Activated T-cell treated with anti-CD3 and anti-CD28 coated beads for 48 hours (primary cell): ENCODE measurements around the gene MMP3.
"Not testable (repeated sequence)": the region's sequence is repeated elsewhere in the genome, so short reads cannot be mapped to it uniquely, and the experiment has no call there.

Experiments
- DNase-seq: peaks from one replicate; pipeline ENCODE4 v3.0.0-alpha.2; 2020; ENCODE audit warnings: low read depth

MMP3 gene

GRCh38 chr11:102843489-102843888 lies at the start of gene MMP3:
Gene MMP3, minus strand, starts transcription at chr11:102843609. Its CDS starts 63 bp downstream, at chr11:102843546.
- no peak for DNase-seq

DNA sequence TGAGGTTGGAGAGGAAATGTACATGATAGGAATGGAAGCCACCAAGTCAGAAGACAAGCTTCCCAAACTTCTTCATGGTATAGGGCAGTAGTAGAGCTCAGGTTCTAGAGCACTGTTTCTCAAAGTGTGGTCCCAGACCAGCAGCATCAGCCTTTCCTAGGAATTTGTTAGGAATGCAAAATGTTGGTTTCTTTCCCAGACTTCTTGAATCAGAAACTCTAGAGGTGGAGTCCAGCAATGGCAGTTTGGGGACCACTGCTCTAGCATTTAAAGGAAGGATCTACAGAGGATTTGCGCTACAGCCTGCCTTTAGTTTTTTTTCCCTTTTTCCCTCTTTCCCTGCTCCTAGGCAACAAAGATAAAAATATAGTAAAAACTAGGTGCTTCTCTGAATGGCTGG lies 48.3 kb upstream of the MMP3 start:
- DNase-seq = no peak

DNA sequence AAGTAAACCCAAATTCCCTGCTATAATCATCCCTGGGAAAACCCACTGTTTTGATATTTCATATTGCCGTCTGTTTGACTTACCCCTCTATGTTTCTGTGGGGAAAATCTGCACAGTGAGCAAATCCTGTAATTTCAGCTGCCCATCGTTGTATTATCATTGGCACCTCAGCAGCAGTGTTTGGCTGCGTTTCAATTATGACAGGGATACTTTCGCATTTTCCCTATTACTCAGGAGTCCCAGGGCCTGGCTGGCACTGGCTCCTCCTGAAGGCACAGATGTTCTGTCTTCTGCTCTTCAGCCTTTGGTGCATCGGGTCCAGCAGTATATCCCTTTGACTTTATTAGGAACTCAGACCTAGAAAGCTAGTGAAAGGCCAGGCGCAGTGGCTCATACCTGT lies 43.6 kb upstream of the MMP3 start:
- no peak for DNase-seq

GRCh38 chr11:102883141-102883540 lies 39.7 kb upstream of the MMP3 start:
- no peak for DNase-seq

- DNase-seq = no peak
These were observed 39.1 kb upstream of the MMP3 start for GRCh38 chr11:102882389-102883024.

- no peak for DNase-seq
These were observed 36.4 kb upstream of the MMP3 start for GRCh38 chr11:102879801-102880200.

DNA sequence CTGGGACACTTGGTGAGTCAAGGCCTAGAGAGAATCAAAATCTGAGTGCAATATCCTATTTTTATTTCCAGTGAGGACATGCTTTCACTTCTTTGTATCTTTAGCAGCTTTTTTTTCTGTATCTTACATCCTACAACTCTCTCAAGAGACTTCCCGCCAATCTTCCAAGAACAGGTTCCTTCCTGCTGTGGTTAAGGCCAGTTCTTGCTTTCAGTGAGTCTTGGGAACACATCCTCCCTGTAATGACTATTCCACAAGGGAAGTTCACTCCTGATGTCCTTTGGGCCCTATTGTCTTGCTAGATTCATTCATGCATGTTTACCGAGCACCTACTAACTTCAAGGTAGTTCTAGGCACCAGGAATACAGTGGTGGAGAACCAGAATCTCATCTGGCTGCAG lies 35.2 kb upstream of the MMP3 start:
- DNase-seq = no peak

DNA sequence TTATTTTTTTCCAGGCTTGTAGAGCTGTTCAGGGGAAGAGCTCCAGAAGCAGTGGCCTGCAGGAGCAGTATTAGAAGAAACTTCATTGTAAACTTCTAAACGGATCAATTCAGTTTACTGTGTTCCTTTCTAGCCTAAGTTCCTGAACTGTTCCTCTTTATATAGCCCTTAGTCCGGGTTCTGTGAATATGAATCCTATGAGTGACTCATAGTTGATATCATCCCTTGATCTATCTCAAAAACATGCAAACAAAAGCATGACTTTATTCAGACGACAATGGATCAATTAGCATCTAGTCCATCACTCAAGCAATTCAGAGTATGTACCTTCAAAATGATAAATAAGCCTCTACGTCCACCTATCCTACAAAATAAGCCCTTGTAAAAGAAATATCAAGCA lies 31.4 kb upstream of the MMP3 start, which contains the start of gene MMP12:
MMP12 (minus strand) TSS at position 131 of the 400 bp plus-strand sequence; CDS start at position 86, 45 bp downstream.
- no peak for DNase-seq

DNA sequence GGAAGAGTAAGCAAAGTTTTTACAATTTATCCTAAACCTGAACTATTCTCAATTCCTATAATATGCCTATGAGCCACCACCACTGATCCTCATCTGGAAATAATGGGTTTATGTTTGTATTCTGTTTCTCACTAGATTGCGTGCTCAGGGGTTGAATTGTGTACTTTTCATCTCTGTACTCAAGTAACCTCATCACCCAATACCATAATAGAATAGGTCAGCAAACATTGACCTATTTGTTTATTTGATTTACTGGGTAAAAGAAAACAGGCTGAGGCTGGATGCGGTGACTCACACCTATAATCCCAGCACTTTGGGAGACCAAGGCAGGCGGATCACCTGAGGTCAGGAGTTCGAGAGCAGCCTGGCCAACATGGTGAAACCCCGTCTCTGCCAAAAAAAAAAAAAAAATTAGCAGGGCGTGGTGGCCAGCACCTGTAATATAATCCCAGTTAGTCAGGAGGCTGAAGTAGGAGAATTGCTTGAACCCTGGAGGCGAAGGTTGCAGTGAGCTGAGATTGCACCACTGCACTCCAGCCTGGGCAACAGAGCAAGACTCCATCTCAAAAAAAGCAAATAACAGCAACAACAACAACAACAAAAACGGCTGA lies 26.1 kb upstream of the MMP3 start:
- not testable (repeated sequence) for DNase-seq

- DNase-seq = no peak
These were observed 24.9 kb upstream of the MMP3 start for GRCh38 chr11:102868339-102868738.

GRCh38 chr11:102864724-102865123 lies 21.3 kb upstream of the MMP3 start:
- DNase-seq = no peak

- no peak for DNase-seq
These were observed 10.5 kb upstream of the MMP3 start for GRCh38 chr11:102853956-102854355.

- DNase-seq = no peak
These were observed 9.6 kb upstream of the MMP3 start for GRCh38 chr11:102853055-102853454.

GRCh38 chr11:102850973-102851745 lies 7.8 kb upstream of the MMP3 start:
- no peak for DNase-seq

DNA sequence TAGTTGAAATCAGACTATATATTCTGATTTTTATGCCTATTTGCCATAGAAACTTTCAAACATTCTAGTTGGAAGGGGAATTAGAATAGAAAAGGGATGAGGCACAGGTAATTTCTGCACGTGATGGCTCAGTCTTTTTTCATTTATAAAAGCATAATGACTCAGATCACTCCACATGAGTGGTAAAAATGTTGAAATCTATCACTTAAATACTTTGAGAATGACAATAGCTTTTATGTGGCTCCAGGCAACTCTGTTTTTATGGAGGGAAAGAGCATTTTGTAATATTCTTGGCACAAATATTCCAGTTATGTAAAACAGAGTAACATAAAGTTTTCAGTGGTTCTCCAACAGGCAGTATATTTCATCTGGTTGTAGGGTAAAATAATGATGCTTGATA lies 5.9 kb upstream of the MMP3 start:
- DNase-seq = no peak

DNA sequence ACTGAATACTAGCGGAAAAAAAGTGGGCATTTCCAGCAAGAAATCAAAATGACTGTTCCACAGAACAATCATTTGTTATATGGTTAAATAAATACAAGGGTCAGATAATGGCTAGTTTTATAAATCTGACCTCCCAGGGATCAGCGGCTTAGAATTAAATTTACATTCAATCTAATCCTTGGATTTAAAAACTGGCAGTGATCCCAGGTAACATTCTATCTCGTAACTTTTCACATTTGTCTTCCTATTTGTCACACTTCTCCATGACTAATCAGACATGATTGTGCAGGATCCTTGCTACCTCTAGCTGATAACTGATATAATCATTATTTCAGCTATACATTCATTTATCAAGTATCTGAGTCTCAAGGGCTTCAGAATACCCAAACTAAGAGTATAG lies 2.9 kb upstream of the MMP3 start:
- DNase-seq = no peak

- DNase-seq = no peak
These were observed 479 bp downstream of the MMP3 start for GRCh38 chr11:102842930-102843329.

DNA sequence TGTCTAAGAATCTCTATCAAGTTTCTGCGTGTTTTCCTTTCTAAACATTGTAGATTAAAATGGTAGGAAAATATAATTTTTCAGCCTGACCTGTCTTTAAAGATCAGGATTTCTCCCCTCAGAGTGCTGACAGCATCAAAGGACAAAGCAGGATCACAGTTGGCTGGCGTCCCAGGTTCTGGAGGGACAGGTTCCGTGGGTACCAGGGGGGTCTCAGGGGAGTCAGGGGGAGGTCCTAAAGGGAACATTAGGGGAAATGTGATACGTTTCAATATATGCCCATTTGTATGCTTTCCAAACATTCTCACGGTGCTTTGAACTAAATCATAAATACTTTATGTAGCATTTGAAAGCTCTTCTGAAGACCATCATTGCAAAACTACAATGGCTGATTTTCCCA lies 3.4 kb downstream of the MMP3 start:
- no peak for DNase-seq

DNA sequence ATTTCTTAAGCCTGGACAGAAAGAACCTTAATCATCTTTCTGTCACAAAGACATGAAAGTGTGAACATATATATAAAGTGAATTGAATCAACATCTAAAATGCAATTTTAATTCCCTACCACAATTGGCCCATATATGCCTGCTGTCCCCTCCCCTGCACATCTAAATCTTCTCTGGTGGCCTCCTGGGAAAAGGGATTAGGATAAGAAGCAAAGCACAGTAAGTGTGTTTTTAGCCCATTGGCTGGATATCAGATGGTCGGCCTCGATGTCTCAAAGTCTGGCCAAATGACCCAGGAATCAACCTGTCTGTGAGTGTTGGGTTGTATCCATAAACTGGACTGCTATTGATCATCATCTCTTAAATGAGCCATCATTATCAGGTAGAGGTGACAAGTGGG lies 5.8 kb downstream of the MMP3 start:
- DNase-seq = no peak

DNA sequence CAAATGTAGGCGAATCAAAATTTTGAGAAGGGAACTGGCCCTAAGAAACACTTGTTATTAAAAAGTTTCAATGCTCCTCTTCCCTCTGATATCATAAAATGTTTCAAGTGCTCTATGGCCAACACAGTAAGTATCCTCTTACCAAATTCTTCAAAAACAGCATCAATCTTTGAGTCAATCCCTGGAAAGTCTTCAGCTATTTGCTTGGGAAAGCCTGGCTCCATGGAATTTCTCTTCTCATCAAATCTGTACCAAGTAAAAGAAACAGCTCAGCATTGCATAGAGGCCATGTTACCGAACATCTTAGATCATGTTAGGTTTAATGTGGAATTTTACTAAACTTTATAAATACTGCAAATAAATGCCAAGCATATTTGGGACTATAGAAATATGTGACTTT lies 6.3 kb downstream of the MMP3 start:
- DNase-seq = no peak

DNA sequence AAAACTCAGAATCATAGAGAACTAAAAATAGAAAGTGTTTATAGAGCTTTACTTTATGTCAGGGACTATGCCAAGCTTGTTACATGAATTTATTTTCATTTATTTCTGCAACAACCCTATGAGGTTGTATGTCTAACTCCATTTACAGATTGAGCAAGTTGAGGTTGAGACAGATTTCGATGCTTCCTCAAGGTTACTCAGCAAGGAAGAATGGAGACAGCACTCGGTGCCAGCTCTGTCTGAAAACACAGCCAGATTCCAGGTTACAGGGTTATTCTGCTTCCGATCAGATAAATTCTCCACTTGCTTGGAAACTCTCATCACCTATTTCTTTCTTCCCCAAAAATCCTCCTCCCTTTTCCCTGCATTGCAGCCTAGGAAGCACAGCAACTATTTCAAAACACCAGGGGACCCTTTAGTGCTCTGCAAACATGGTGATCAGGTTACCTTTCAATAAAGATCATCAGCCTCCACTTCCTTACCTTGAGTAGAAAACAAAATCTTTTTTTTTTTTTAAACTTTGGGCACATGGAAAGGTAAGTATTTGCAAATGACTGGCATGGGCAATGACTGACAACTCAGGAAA lies 7.0 kb downstream of the MMP3 start:
- DNase-seq = no peak

- no peak for DNase-seq
These were observed 9.7 kb downstream of the MMP3 start for GRCh38 chr11:102833731-102834130.

DNA sequence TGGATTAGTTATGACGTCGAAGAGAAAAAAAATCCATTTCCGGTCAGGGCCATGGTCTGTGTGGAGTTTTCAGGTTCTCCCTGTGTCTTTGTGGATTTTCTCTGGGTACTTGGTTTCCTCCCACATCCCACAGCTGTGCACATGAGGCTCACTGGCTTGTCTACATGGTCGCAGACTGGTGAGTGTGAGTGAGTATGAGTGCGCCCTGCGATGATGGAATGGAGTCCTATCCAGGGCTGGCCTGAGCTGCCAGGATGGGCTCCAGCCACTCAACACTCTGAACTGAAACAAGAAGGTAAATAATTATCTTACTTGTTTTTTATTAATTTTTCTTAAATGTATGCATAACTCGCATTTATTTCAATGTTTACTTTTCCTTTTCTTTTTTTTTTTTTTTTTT lies 10.8 kb downstream of the MMP3 start:
- DNase-seq = no peak
